Measurements from ENCODE around the gene L3MBTL3. TPM values are rescaled to one million over a fixed set of nuclear protein-coding genes. Genes with fewer than 3 reads are reported as not detected.

The L3MBTL3 gene
- 3.3 and 4.9 TPM in 2 replicates for total RNA-seq (2014; rRNA removed; shearing (Covaris generic))

GRCh38 chr6:130018292-130018743 is at the start of gene L3MBTL3:
L3MBTL3 (plus strand) TSS chr6:130018581; CDS start chr6:130042700, 24,119 bp downstream.

Other genes starting within 250 kb of the L3MBTL3 start
- 0.75 TPM in 1 of 2 replicates, not detected in the other for gene TMEM244, start 157.3 kb upstream of the L3MBTL3 start, total RNA-seq (2014; rRNA removed; shearing (Covaris generic))
- gene SAMD3, start 204.4 kb downstream of the L3MBTL3 start, total RNA-seq (2014; rRNA removed; shearing (Covaris generic)): 0.19 and 0.64 TPM in 2 replicates

Measured in A375 (cell line).